ENCODE results near the gene BUD13. TPM values are rescaled to one million over a fixed set of nuclear protein-coding genes. Genes with fewer than 3 reads are reported as not detected.

The BUD13 gene
- polyA plus RNA-seq, 1 of the 3 experiments (the other 2 are of a cell fraction) = 15.5 TPM

- no peak for DNase-seq
- Histone ChIP-seq H4K20me1 (ENCODE audit: insufficient read depth) (no peaks in the 10 kb centered on the region), H3K4me1 (ENCODE audit: control insufficient read depth in 1 of 2, insufficient read depth in 2 of 2, low read depth in 1 of 2, low read length in 1 of 2) (peaks cover 7 to 8% of the 10 kb centered on the region in 2 experiments; a peak in 2 of 4 replicates), H3K4me2 (no peak overlapping the region), H3K4me3 (ENCODE audit: low read depth in 2 of 2, low read length in 1 of 2) (no peak overlapping the region), H2AFZ (ENCODE audit: low read depth) (no peak overlapping the region), H3F3A (replicated peaks; ENCODE audit: insufficient read depth) (peaks cover 11% of the 10 kb centered on the region), H3K79me2 (ENCODE audit: insufficient read depth) (no peaks in the 10 kb centered on the region), H3K27ac (ENCODE audit: low read depth in 2 of 2, low read length in 1 of 2) (no peak overlapping the region), H3K9me3 (no peaks in the 10 kb centered on the region), H3K9me2 (no peaks in the 10 kb centered on the region), H3K9ac (no peak overlapping the region), H3K27me3 (ENCODE audit: insufficient read depth) (no peaks in the 10 kb centered on the region), H3K36me3 (replicated peaks in 1 of 2; ENCODE audit: control insufficient read depth in 1 of 2, insufficient read depth in 2 of 2, low read length in 1 of 2) (no peaks in the 10 kb centered on the region)
- WGBS (ENCODE audit: low lambda C conversion rate) = 84% methylated on average over 2 of the region's 2 CpGs
- ChIA-PET CTCF (interaction anchor here (1.6 to 11.4 kb wide), 3 partner anchors 24 to 437 kb away, joined by 3 to 268 read pairs (median 4); partner anchors contain the start of genes PCSK7 and SIK3), POLR2A (no interaction called here)
- TF ChIP-seq IRF3 (IDR thresholded peaks at IDR 0.05; ENCODE audit: low read depth, low read length) (no peak), USF2 (IDR thresholded peaks at IDR 0.05; ENCODE audit: borderline replicate concordance, low read depth, low read length) (no peak), TAF1 (IDR thresholded peaks at IDR 0.05; ENCODE audit: borderline replicate concordance, low read depth, low read length) (no peak), JUND (IDR thresholded peaks at IDR 0.05) (no peak), NRF1 (IDR thresholded peaks at IDR 0.05; ENCODE audit: low read depth, low read length) (no peak), RCOR1 (IDR thresholded peaks at IDR 0.05; ENCODE audit: low read length) (no peak), GATA2 (CRISPR knock-in tag; IDR thresholded peaks at IDR 0.05) (no peak), EZH2phosphoT487 (IDR thresholded peaks at IDR 0.05; ENCODE audit: borderline replicate concordance, low read depth) (no peak), MAX (IDR thresholded peaks at IDR 0.05; ENCODE audit: low read depth) (no peak), NFIC (IDR thresholded peaks at IDR 0.05; ENCODE audit: borderline replicate concordance) (no peak), CHD2 (IDR thresholded peaks at IDR 0.05; ENCODE audit: low read length, partially characterized antibody) (no peak), RAD21 (IDR thresholded peaks at IDR 0.05; ENCODE audit: low read length) (no peak), USF1 (IDR thresholded peaks at IDR 0.05; ENCODE audit: borderline replicate concordance, low read depth) (no peak), MXI1 (IDR thresholded peaks at IDR 0.05; ENCODE audit: low read depth, low read length) (no peak), GABPA (IDR thresholded peaks at IDR 0.05; ENCODE audit: low read depth) (no peak), FOXJ3 (CRISPR knock-in tag; IDR thresholded peaks at IDR 0.05) (no peak), TEAD4 (IDR thresholded peaks at IDR 0.05; ENCODE audit: borderline replicate concordance, insufficient read depth) (no peak), YY1 (IDR thresholded peaks at IDR 0.05; ENCODE audit: low read depth) (no peak)
Measured at GRCh38 chr11:116794851-116795250, 22.1 kb upstream of the BUD13 start.

Data from SK-N-SH (cell line).